T-helper 17 cell (primary cell): ENCODE data around the gene ADM5. TPM values are rescaled to one million over a fixed set of nuclear protein-coding genes. Genes with fewer than 3 reads are reported as not detected.

ENCODE experiments used
- total RNA-seq, 4 donors: library from RNA in 2 of 4; stranded (reverse) in 2 of 4; gene quantifications; one replicate each; pipeline ENCODE4 v1.2.3 and lab custom pipeline; 2022 to 2026

The ADM5 gene
- total RNA-seq, 2 donors from 2014 or later: 2.8 to 2.9 TPM

Other genes starting within 250 kb of the ADM5 start
- not detected for gene SLC17A7, start 248.1 kb upstream of the ADM5 start, total RNA-seq
- gene PIH1D1, start 237.8 kb upstream of the ADM5 start, total RNA-seq: 100 to 1,000 TPM; 147 to 150 TPM
- gene ALDH16A1, start 236.4 kb upstream of the ADM5 start, total RNA-seq: 10 to 100 TPM; 34.8 to 38.0 TPM
- 100 to 1,000 TPM; 349 to 455 TPM for gene FLT3LG, start 215.4 kb upstream of the ADM5 start, total RNA-seq
- 1,000 to 10,000 TPM; 5,253 to 5,291 TPM for gene RPL13A, start 202.0 kb upstream of the ADM5 start, total RNA-seq
- gene RPS11, start 193.2 kb upstream of the ADM5 start, total RNA-seq: 1,000 to 10,000 TPM; 2,538 to 2,634 TPM
- 10 to 100 TPM; 18.7 to 24.6 TPM for gene FCGRT, start 176.9 kb upstream of the ADM5 start, total RNA-seq
- gene RCN3, start 161.6 kb upstream of the ADM5 start, total RNA-seq: 1 to 10 TPM in 1 of 2 donors, under 1 TPM in 1; 0.97 to 1.3 TPM
- 100 to 1,000 TPM; 161 to 195 TPM for gene NOSIP, start 109.0 kb upstream of the ADM5 start, total RNA-seq
- gene PRRG2, start 108.3 kb upstream of the ADM5 start, total RNA-seq: 1 to 10 TPM; 1.1 to 1.3 TPM
- gene PRR12, start 98.4 kb upstream of the ADM5 start, total RNA-seq: 10 to 100 TPM; 44.6 to 50.7 TPM
- gene RRAS, start 49.5 kb upstream of the ADM5 start, total RNA-seq: 1 to 10 TPM; 6.6 to 9.1 TPM
- gene SCAF1, start 47.4 kb upstream of the ADM5 start, total RNA-seq: 10 to 100 TPM; 34.1 to 36.3 TPM
- 100 to 1,000 TPM; 162 to 181 TPM for gene IRF3, start 23.7 kb upstream of the ADM5 start, total RNA-seq
- 10 to 100 TPM; 10.2 to 15.6 TPM for gene BCL2L12, start 23.7 kb upstream of the ADM5 start, total RNA-seq
- gene PRMT1, start 12.3 kb upstream of the ADM5 start, total RNA-seq: 10 to 100 TPM; 83.9 to 97.7 TPM
- 1 to 10 TPM in 1 of 2 donors, under 1 TPM in 1; 0.31 to 1.0 TPM for gene CPT1C, start 1.5 kb downstream of the ADM5 start, total RNA-seq
- 1 to 10 TPM in 1 of 2 donors, under 1 TPM in 1; 0.87 to 1.9 TPM for gene TSKS, start 73.7 kb downstream of the ADM5 start, total RNA-seq
- 10 to 100 TPM; 43.3 to 51.5 TPM for gene AP2A1, start 77.4 kb downstream of the ADM5 start, total RNA-seq
- gene FUZ, start 123.7 kb downstream of the ADM5 start, total RNA-seq: 10 to 100 TPM; 29.4 to 30.7 TPM
- gene MED25, start 128.7 kb downstream of the ADM5 start, total RNA-seq: 100 to 1,000 TPM in 1 of 2 donors, 10 to 100 TPM in 1; 94.8 to 108 TPM
- gene PTOV1, start 161.6 kb downstream of the ADM5 start, total RNA-seq: 100 to 1,000 TPM; 125 to 162 TPM
- gene PNKP, start 178.0 kb downstream of the ADM5 start, total RNA-seq: 100 to 1,000 TPM; 170 to 196 TPM
- 10 to 100 TPM; 19.2 to 33.8 TPM for gene AKT1S1, start 187.8 kb downstream of the ADM5 start, total RNA-seq
- 10 to 100 TPM; 44.1 to 57.3 TPM for gene TBC1D17, start 188.1 kb downstream of the ADM5 start, total RNA-seq
- 100 to 1,000 TPM in 1 of 2 donors, 10 to 100 TPM in 1; 47.8 to 107 TPM for gene IL4I1, start 207.3 kb downstream of the ADM5 start, total RNA-seq
- 10 to 100 TPM; 31.8 to 36.0 TPM for gene ATF5, start 239.6 kb downstream of the ADM5 start, total RNA-seq
- gene NUP62, start 239.9 kb downstream of the ADM5 start, total RNA-seq: 10 to 100 TPM; 46.8 to 62.4 TPM